ENCODE results near the gene HECTD1.
"Not testable (repeated sequence)": the region's sequence is repeated elsewhere in the genome, so short reads cannot be mapped to it uniquely, and the experiment has no call there.

HECTD1 gene

GRCh38 chr14:31097081-31097480 is 110.5 kb downstream of the HECTD1 start:
- Histone ChIP-seq H3K27me3 (ENCODE audit: insufficient read depth, poor library complexity, severe bottlenecking) (no peaks in the 10 kb centered on the region), H3K27ac (replicated peaks) (no peak overlapping the region), H3K4me3 (replicated peaks; ENCODE audit: insufficient read depth, low read length) (no peak overlapping the region)
- no peak for TF ChIP-seq GABPA (IDR thresholded peaks at IDR 0.05; ENCODE audit: low read depth)
- TF ChIP-seq SPI1 (IDR thresholded peaks at IDR 0.05; ENCODE audit: borderline replicate concordance, low read depth), result no peak
- no peak for DNase-seq (ENCODE audit: low read depth in 1 of 2, low spot score in 1 of 2)

GRCh38 chr14:31096255-31096654 is 111.3 kb downstream of the HECTD1 start:
- Histone ChIP-seq H3K27ac (replicated peaks) (no peak overlapping the region), H3K4me3 (replicated peaks; ENCODE audit: insufficient read depth, low read length) (no peak overlapping the region), H3K27me3 (ENCODE audit: insufficient read depth, poor library complexity, severe bottlenecking) (no peaks in the 10 kb centered on the region)
- TF ChIP-seq CTCF (IDR thresholded peaks at IDR 0.05; ENCODE audit: insufficient read depth, low read length) (no peak), REST (IDR thresholded peaks at IDR 0.05; ENCODE audit: insufficient replicate concordance, low read depth) (no peak), POLR2AphosphoS5 (IDR thresholded peaks at IDR 0.05; ENCODE audit: low read depth) (no peak), SPI1 (IDR thresholded peaks at IDR 0.05; ENCODE audit: borderline replicate concordance, low read depth) (no peak), GABPA (IDR thresholded peaks at IDR 0.05; ENCODE audit: low read depth) (no peak)
- DNase-seq (ENCODE audit: low read depth in 1 of 2, low spot score in 1 of 2), result no peak

- H3K27ac ChIP-seq (replicated peaks); DNase-seq (ENCODE audit: low read depth in 1 of 2, low spot score in 1 of 2); H3K27me3 ChIP-seq (ENCODE audit: insufficient read depth, poor library complexity, severe bottlenecking); H3K4me3 ChIP-seq (replicated peaks; ENCODE audit: insufficient read depth, low read length): not testable (repeated sequence)
These were observed 111.8 kb downstream of the HECTD1 start for GRCh38 chr14:31095817-31096216.

- not testable (repeated sequence) for DNase-seq (ENCODE audit: low read depth in 1 of 2, low spot score in 1 of 2); H3K27me3 ChIP-seq (ENCODE audit: insufficient read depth, poor library complexity, severe bottlenecking); H3K27ac ChIP-seq (replicated peaks); H3K4me3 ChIP-seq (replicated peaks; ENCODE audit: insufficient read depth, low read length)
These were observed 113.4 kb downstream of the HECTD1 start for GRCh38 chr14:31093884-31094839.

GRCh38 chr14:31092160-31092708 is 115.4 kb downstream of the HECTD1 start:
- H3K4me3 ChIP-seq (replicated peaks; ENCODE audit: insufficient read depth, low read length), result no peak overlapping the region
- H3K27me3 ChIP-seq (ENCODE audit: insufficient read depth, poor library complexity, severe bottlenecking), result no peaks in the 10 kb centered on the region
- TF ChIP-seq REST (IDR thresholded peaks at IDR 0.05; ENCODE audit: insufficient replicate concordance, low read depth), result no peak
- TF ChIP-seq GABPA (IDR thresholded peaks at IDR 0.05; ENCODE audit: low read depth), result no peak
- TF ChIP-seq SPI1 (IDR thresholded peaks at IDR 0.05; ENCODE audit: borderline replicate concordance, low read depth), result no peak
- no peak for TF ChIP-seq POLR2AphosphoS5 (IDR thresholded peaks at IDR 0.05; ENCODE audit: low read depth)
- TF ChIP-seq CTCF (IDR thresholded peaks at IDR 0.05; ENCODE audit: insufficient read depth, low read length), result no peak
- no peak for DNase-seq (ENCODE audit: low read depth in 1 of 2, low spot score in 1 of 2)
- H3K27ac ChIP-seq (replicated peaks), result no peak overlapping the region

All from HL-60 (cell line).